Neural cell (in vitro differentiated cells): Measurements from ENCODE around the gene INPP4B.

ENCODE experiments used
- CTCF ChIP-seq: fragments of 450-650 bp; IDR thresholded peaks from 2 replicates; pipeline ENCODE4 v1.5.1; 2014; ENCODE audit warnings: antibody characterized with exemption, mild to moderate bottlenecking, moderate library complexity; ENCODE audit not compliant: poor library complexity, severe bottlenecking
- EP300 ChIP-seq: fragments of 450-650 bp; conservative IDR thresholded peaks from 2 replicates; pipeline ENCODE4 v1.6.1; 2014; ENCODE audit warnings: antibody characterized with exemption, mild to moderate bottlenecking, moderate library complexity; ENCODE audit not compliant: poor library complexity, severe bottlenecking
- EZH2 ChIP-seq: fragments of 200-600, 300-800 bp; shearing (Covaris generic), sonication (generic); IDR thresholded peaks from 2 replicates; pipeline ENCODE4 v1.6.1; 2014; ENCODE audit warnings: antibody characterized with exemption, low read length, borderline replicate concordance, mild to moderate bottlenecking; ENCODE audit not compliant: insufficient read depth, poor library complexity, severe bottlenecking
- MXI1 ChIP-seq: fragments of 450-650 bp; conservative IDR thresholded peaks from 2 replicates; pipeline ENCODE4 v1.6.1; 2014; ENCODE audit warnings: antibody characterized with exemption, mild to moderate bottlenecking; ENCODE audit not compliant: poor library complexity, severe bottlenecking
- POLR2AphosphoS5 ChIP-seq: IDR thresholded peaks from 2 replicates; pipeline ENCODE4 v1.6.1; 2012
- RAD21 ChIP-seq: fragments of 450-650 bp; conservative IDR thresholded peaks from 2 replicates; pipeline ENCODE4 v1.6.1; 2014; ENCODE audit warnings: antibody characterized with exemption, mild to moderate bottlenecking, moderate library complexity
- REST ChIP-seq: IDR thresholded peaks from 2 replicates; pipeline ENCODE4 v1.6.1; 2012; ENCODE audit warnings: borderline replicate concordance
- TAF1 ChIP-seq: IDR thresholded peaks from 2 replicates; pipeline ENCODE4 v1.6.1; 2012; ENCODE audit warnings: low read depth

GRCh38 chr4:142373610-142374009, 472.5 kb downstream of the INPP4B start:
- TF ChIP-seq POLR2AphosphoS5 (no peak), CTCF (no peak), TAF1 (no peak), RAD21 (no peak), EP300 (no peak), REST (no peak), EZH2 (no peak), MXI1 (no peak)
